GM18526 (cell line): ENCODE results near the gene TMEM129.

ENCODE experiments used
- POLR2A ChIP-seq: IDR thresholded peaks from 3 replicates; pipeline ENCODE4 v1.6.1; 2011; ENCODE audit not compliant: insufficient read length; ENCODE audit errors: extremely low read depth

Gene TMEM129

GRCh38 chr4:1676605-1677525, 44.3 kb downstream of the TMEM129 start:
- TF ChIP-seq POLR2A = no peak

- no peak for TF ChIP-seq POLR2A
Measured at GRCh38 chr4:1675802-1676137, 45.4 kb downstream of the TMEM129 start.

GRCh38 chr4:1675136-1675801, 45.9 kb downstream of the TMEM129 start:
- TF ChIP-seq POLR2A = no peak

- no peak for TF ChIP-seq POLR2A
Measured at GRCh38 chr4:1674682-1675081, 46.4 kb downstream of the TMEM129 start.

- no peak for TF ChIP-seq POLR2A
Measured at GRCh38 chr4:1673671-1674070, 47.5 kb downstream of the TMEM129 start.

- TF ChIP-seq POLR2A = no peak
Measured at GRCh38 chr4:1670279-1670678, 50.8 kb downstream of the TMEM129 start.

- no peak for TF ChIP-seq POLR2A
Measured at GRCh38 chr4:1669850-1670249, 51.3 kb downstream of the TMEM129 start.

- no peak for TF ChIP-seq POLR2A
Measured at GRCh38 chr4:1669270-1669669, 51.9 kb downstream of the TMEM129 start.

GRCh38 chr4:1668488-1668840, 52.7 kb downstream of the TMEM129 start:
- TF ChIP-seq POLR2A = no peak

- TF ChIP-seq POLR2A = no peak
Measured at GRCh38 chr4:1667273-1667672, 53.9 kb downstream of the TMEM129 start.

- TF ChIP-seq POLR2A = no peak
Measured at GRCh38 chr4:1666391-1666790, 54.7 kb downstream of the TMEM129 start.
